ENCODE data around the gene TMC7. TPM values are rescaled to one million over a fixed set of nuclear protein-coding genes. Genes with fewer than 3 reads are reported as not detected.

Gene TMC7
- total and polyA plus RNA-seq, 3 donors from 2014 or later, result 9.8 to 33.0 (median 14.6) TPM

DNA sequence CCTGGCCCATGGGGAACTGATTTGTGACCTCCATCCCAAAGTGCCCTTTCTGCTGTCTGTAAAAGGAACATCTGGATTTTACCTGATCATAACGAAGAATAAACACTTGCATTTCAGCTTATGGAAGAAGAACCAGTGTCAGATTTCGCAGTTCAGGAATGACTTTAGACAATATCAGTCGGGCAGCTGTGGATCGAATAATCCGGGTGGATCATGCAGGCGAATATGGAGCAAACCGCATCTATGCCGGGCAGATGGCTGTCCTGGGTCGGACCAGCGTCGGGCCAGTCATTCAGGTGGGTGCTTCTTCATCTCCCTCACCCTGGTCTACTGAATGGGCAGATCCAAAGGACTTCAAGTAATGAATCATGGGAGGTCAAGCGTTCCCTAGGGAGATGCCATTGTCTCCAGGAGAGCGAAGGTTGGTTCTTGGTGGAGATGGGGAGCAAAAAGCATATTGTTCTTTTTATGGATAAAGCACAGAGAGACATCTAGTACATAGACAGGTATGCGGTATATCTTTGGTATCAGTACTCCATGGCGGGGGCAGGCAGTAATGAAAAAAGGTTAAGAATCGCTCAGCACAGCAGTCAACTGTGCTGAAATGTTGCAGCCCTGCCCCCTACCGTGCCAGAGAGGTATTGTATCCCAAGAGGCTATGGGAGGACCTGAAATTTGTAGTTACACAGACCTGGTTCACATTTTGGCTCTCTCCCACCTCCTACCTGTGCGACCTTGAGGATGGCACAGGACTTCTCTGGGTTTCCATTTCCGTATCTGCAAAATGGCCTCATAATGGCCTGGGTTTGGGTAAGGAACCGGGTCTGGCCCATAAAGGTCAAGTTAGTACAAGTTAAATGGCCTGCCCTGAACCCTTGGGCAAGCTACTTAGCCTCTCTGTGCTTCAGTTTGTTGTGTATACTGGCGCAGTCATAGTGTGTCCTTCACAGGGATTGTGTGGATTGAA is 88.4 kb downstream of the TMC7 start:
- peak; percentile 76 for DNase-seq
- TF ChIP-seq POLR2A (IDR thresholded peaks at IDR 0.05), result no peak
- TF ChIP-seq CTCF (IDR thresholded peaks at IDR 0.05), result peak; percentile 8 to 47 (median 41)
- 85 to 86% methylated on average over 21 of the region's 21 CpGs for WGBS, 2 donors
- intact Hi-C loops (cut with DNase I; ENCODE audit: low total_unique reads), result no loop called here
- H3K9me3 ChIP-seq, result no peaks in the 10 kb centered on the region
- H3K27ac ChIP-seq, result no peak overlapping the region
- H3K27me3 ChIP-seq, result no peaks in the 10 kb centered on the region
- H3K36me3 ChIP-seq (ENCODE audit: low read depth, missing control alignments), result no peaks in the 10 kb centered on the region
- H3K4me1 ChIP-seq, result peaks cover 5% of the 10 kb centered on the region
- H3K4me3 ChIP-seq, result no peak overlapping the region

GRCh38 chr16:19073344-19073743 is 89.6 kb downstream of the TMC7 start:
- H3K27ac ChIP-seq, result no peak overlapping the region
- TF ChIP-seq CTCF (IDR thresholded peaks at IDR 0.05) (no peak), POLR2A (IDR thresholded peaks at IDR 0.05) (no peak)
- no peaks in the 10 kb centered on the region for H3K36me3 ChIP-seq (ENCODE audit: low read depth, missing control alignments)
- H3K9me3 ChIP-seq, result no peaks in the 10 kb centered on the region
- H3K4me3 ChIP-seq, result no peak overlapping the region
- 85 to 100% methylated on average over 3 of the region's 3 CpGs for WGBS, 2 donors
- DNase-seq, result no peak
- intact Hi-C loops (cut with DNase I; ENCODE audit: low total_unique reads), result no loop called here
- no peaks in the 10 kb centered on the region for H3K27me3 ChIP-seq
- H3K4me1 ChIP-seq, result peaks cover 4% of the 10 kb centered on the region

DNA sequence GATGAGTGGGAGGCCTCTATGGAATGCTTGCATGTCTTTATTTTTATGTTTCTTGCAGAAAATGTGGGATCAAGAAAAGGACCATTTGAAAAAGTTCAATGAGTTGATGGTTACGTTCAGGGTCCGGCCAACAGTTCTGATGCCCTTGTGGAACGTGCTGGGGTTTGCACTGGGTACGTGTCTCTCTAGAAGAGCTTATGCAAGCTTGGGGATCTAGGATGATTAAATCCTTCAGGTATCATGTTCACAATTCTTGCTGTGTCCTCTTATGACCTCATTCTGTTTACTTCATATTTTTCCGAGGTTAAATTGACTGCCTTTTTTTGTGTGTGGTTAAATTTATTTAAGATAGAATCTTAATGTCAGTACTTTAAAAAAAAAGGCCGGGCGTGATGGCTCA is 90.1 kb downstream of the TMC7 start:
- 88 to 89% methylated on average over 7 of the region's 7 CpGs for WGBS, 2 donors
- DNase-seq, result no peak
- Histone ChIP-seq H3K27ac (no peak overlapping the region), H3K4me3 (no peak overlapping the region), H3K4me1 (peaks cover 3% of the 10 kb centered on the region), H3K36me3 (ENCODE audit: low read depth, missing control alignments) (no peaks in the 10 kb centered on the region), H3K27me3 (no peaks in the 10 kb centered on the region), H3K9me3 (no peaks in the 10 kb centered on the region)
- intact Hi-C loops (cut with DNase I; ENCODE audit: low total_unique reads), result no loop called here
- no peak for TF ChIP-seq POLR2A (IDR thresholded peaks at IDR 0.05)

GRCh38 chr16:19075511-19075910 is 91.8 kb downstream of the TMC7 start:
- no peak for DNase-seq

More at GRCh38 chr16:19075511-19075910, 91.8 kb downstream of the TMC7 start:
- Histone ChIP-seq H3K27ac (no peak overlapping the region), H3K36me3 (ENCODE audit: low read depth, missing control alignments) (no peaks in the 10 kb centered on the region), H3K9me3 (no peaks in the 10 kb centered on the region), H3K4me3 (no peak overlapping the region), H3K27me3 (no peaks in the 10 kb centered on the region), H3K4me1 (no peaks in the 10 kb centered on the region)
- intact Hi-C loops (cut with DNase I; ENCODE audit: low total_unique reads), result no loop called here
- TF ChIP-seq POLR2A (IDR thresholded peaks at IDR 0.05) (no peak), CTCF (IDR thresholded peaks at IDR 0.05) (no peak)
- WGBS, 2 donors, result 93 to 97% methylated on average over 11 to 12 of the region's 12 CpGs

Measured in testis (tissue), 3 donors.